Mesothelial cell of epicardium (in vitro differentiated cells): ENCODE data around the gene PTK6. TPM values are rescaled to one million over a fixed set of nuclear protein-coding genes. Genes with fewer than 3 reads are reported as not detected.

ENCODE experiments used
- DNase-seq, 2 experiments: peaks; one replicate each; pipeline ENCODE4 v3.0.0; 2021; ENCODE audit warnings: low spot score in 2 of 2; ENCODE audit not compliant: unreplicated experiment in 2 of 2
- H3K27ac Mint-ChIP-seq: 2 replicates; pipeline ENCODE4 v1.8.0; 2021; ENCODE audit warnings: mixed read lengths
- H3K27me3 Mint-ChIP-seq: 2 replicates; pipeline ENCODE4 v1.8.0; 2021; ENCODE audit warnings: low read depth, mixed read lengths
- H3K36me3 Mint-ChIP-seq: 2 replicates; pipeline ENCODE4 v1.8.0; 2021; ENCODE audit warnings: mixed read lengths
- H3K4me1 Mint-ChIP-seq: 2 replicates; pipeline ENCODE4 v1.8.0; 2021; ENCODE audit warnings: mixed read lengths
- H3K4me3 Mint-ChIP-seq: 2 replicates; pipeline ENCODE4 v1.8.0; 2021; ENCODE audit warnings: mild to moderate bottlenecking, moderate library complexity, mixed read lengths
- H3K9me3 Mint-ChIP-seq: 2 replicates; pipeline ENCODE4 v1.8.0; 2021; ENCODE audit warnings: mixed read lengths
- CTCF ChIP-seq: fragments of 200-600 bp; sonication (generic); IDR thresholded peaks from one replicate; pipeline ENCODE4 v1.5.0; 2021; ENCODE audit warnings: antibody characterized with exemption; ENCODE audit not compliant: unreplicated experiment
- total RNA-seq: library from RNA; stranded (reverse); gene quantifications from 3 replicates; pipeline ENCODE4 v1.2.1, GENCODE V29; 2021

PTK6 gene
- total RNA-seq, 1 donor from 2014 or later, result 0.11 TPM

- Mint-ChIP-seq H3K4me3 (no peak overlapping the region), H3K9me3 (no peaks in the 10 kb centered on the region), H3K27me3 (peaks cover 51% of the 10 kb centered on the region), H3K36me3 (no peaks in the 10 kb centered on the region), H3K27ac (no peak overlapping the region), H3K4me1 (no peaks in the 10 kb centered on the region)
- DNase-seq, result no peak
- TF ChIP-seq CTCF, result no peak
Measured at GRCh38 chr20:63490416-63490815, 46.8 kb downstream of the PTK6 start.

- TF ChIP-seq CTCF, result no peak
- H3K4me1 Mint-ChIP-seq, result peaks cover 2% of the 10 kb centered on the region
- H3K4me3 Mint-ChIP-seq, result no peak overlapping the region
- no peaks in the 10 kb centered on the region for H3K9me3 Mint-ChIP-seq
- no peak overlapping the region for H3K27ac Mint-ChIP-seq
- no peak for DNase-seq
- H3K27me3 Mint-ChIP-seq, result peaks cover 54% of the 10 kb centered on the region
- H3K36me3 Mint-ChIP-seq, result no peaks in the 10 kb centered on the region
Measured at GRCh38 chr20:63488315-63489251, 48.6 kb downstream of the PTK6 start.

- H3K27me3 Mint-ChIP-seq, result peaks cover 58% of the 10 kb centered on the region
- no peaks in the 10 kb centered on the region for H3K36me3 Mint-ChIP-seq
- no peaks in the 10 kb centered on the region for H3K9me3 Mint-ChIP-seq
- DNase-seq, result no peak
- H3K27ac Mint-ChIP-seq, result no peak overlapping the region
- no peak overlapping the region for H3K4me3 Mint-ChIP-seq
- TF ChIP-seq CTCF, result no peak
- peaks cover 5% of the 10 kb centered on the region for H3K4me1 Mint-ChIP-seq
Measured at GRCh38 chr20:63487781-63488241, 49.4 kb downstream of the PTK6 start.

GRCh38 chr20:63487116-63487764 lies 49.9 kb downstream of the PTK6 start:
- peaks cover 64% of the 10 kb centered on the region for H3K27me3 Mint-ChIP-seq
- H3K36me3 Mint-ChIP-seq, result no peaks in the 10 kb centered on the region
- peaks cover 7% of the 10 kb centered on the region for H3K4me1 Mint-ChIP-seq
- no peak overlapping the region for H3K4me3 Mint-ChIP-seq
- no peak for TF ChIP-seq CTCF
- H3K9me3 Mint-ChIP-seq, result no peaks in the 10 kb centered on the region
- no peak overlapping the region for H3K27ac Mint-ChIP-seq
- DNase-seq, result no peak

GRCh38 chr20:63486300-63486855 lies 50.8 kb downstream of the PTK6 start:
- Mint-ChIP-seq H3K4me3 (no peak overlapping the region), H3K9me3 (no peaks in the 10 kb centered on the region), H3K27me3 (peaks cover 71% of the 10 kb centered on the region), H3K36me3 (no peaks in the 10 kb centered on the region), H3K4me1 (peaks cover 7% of the 10 kb centered on the region), H3K27ac (no peak overlapping the region)
- no peak for DNase-seq
- TF ChIP-seq CTCF, result no peak
